ENCODE measurements around the gene ENOX1.

The ENOX1 gene

DNA sequence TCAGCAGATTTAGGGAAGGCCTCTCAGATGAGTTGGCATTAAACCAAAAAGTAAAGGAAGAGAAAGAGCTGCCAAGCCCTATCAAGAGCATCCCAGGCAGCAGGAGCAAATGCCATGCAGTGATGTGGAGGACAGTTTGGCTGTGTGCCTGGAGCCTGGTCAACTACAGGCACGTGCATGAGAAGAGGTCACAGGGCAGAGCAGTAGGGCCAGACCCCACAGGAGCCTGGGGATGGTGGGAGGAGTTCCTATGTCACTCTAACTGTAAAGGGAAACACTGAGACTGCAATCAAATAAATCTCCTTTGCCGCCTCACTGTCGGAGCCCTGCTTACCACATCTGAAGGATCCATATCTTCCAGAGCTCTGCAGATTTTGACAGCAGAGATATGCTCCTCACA lies 240.5 kb downstream of the ENOX1 start:
- no peak for DNase-seq (ENCODE audit: low read depth in 2 of 2)

DNA sequence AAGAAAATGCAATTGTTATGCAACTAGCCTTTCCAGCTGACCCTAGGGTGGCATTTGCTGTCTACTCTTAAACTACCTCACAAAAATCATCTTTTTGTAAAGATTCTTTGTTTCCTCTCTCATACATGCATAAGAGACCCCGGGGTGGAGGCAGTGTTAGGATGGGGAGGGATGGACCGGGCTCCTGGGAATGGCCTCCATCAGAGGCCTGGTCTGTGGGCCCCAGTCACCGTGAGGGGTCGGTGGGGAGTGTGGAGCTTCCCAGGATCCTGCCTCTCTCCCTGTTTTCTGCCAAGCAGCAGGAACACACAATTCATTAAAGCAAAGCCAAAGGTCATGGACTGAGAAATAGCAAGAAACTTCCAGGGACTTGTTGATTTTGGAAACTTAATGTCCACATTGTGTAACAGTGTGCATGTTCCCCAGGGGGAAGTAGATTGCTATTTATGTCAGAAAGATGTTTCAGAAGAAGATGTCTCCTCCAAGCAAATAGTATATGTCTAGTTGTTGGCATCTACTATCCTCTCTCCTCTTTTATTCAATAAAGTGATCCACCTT lies 241.4 kb downstream of the ENOX1 start:
- DNase-seq (ENCODE audit: low read depth in 2 of 2), result no peak

DNA sequence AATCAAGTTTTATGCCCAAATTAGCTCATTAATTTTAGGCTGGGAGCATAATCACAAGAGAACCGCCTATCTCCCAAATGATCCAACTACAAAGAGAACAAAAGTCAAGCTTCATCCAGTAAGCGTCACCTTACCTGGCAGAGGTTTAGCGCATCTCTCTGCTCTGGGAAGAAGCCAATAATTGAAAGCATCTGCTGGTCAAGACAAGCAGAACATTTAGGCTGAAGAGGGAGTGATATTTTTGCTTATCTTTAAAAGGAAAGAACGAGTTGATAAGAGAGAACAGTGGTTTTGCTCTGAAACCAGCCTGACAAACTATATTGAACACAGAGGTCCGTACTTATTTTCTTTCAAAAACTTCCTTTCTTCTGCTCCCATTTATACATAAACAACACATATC lies 242.1 kb downstream of the ENOX1 start:
- no peak for DNase-seq (ENCODE audit: low read depth in 2 of 2)

DNA sequence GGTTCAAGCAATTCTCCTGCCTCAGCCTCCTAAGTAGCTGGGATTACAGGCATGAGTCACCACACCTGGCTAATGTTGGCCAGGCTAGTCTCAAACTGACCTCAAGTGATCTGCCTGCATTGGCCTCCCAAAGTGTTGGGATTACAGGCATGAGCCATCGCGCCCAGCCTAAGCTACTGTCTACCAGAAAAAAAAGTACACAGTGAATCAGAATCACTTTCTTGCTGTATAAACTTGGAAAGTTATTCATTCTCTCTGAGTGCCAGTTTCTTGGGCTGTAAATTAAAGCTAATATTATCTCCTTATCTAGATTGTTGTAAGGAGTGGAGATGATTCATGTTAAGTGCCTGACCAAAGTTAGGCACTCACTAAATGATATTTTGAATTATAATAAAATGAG lies 242.8 kb downstream of the ENOX1 start:
- DNase-seq (ENCODE audit: low read depth in 2 of 2), result no peak

DNA sequence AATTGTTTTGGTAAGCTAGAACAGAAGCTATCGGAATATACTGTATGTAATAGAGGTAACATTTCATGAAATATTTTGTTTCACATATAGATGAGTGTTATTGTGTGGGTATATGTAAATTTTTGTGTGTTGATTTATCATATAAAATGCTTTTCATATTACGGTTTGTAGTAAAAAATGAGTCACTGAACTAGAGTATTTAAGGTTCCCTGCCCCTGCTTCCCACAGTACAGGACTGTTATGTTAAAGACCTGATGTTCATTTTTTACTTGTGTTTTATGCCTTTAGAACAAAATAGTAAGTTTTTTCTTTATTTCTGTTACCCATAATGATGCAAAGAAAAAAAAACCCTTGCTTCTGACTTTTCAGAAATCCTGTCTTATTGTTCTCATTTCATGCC lies 243.4 kb downstream of the ENOX1 start:
- DNase-seq (ENCODE audit: low read depth in 2 of 2), result no peak

DNA sequence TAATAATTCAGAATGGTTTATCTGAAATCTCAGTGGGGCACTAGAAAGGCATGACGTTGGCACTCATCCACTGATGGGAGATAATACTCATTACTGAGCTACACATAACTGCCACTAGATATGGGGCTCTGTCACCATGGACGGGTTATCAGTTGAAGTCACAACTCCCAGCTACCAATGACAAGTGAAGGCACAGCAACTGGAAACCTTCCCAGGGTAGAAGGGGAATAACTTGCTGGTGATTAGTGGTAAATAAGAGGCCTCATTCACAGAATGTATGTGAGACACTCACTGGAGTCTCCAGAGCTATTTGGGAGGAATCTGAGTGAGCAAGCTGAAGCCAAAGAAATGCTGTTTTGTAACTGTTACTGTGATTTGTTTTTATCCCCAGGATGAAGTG lies 249.6 kb downstream of the ENOX1 start:
- no peak for DNase-seq (ENCODE audit: low read depth in 2 of 2)

DNA sequence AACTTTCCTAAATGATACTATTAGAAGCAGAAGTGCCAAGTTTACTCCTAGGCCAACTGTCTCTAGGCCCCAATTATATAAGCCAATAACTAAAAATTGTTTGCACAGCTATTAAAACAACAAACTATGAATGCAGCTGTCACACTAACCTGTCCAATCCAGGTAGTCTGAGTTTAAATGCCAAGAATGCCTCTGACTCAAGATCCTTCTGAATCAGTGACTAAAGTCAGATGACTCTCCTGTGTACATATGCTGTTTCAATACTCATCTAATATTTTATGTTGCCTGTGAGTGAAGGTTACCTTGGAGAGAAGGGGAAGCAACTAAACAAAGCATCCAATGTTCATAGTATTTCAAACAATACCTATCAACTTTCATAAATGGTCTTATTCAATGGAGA lies 257.0 kb downstream of the ENOX1 start:
- DNase-seq (ENCODE audit: low read depth in 2 of 2), result no peak

DNA sequence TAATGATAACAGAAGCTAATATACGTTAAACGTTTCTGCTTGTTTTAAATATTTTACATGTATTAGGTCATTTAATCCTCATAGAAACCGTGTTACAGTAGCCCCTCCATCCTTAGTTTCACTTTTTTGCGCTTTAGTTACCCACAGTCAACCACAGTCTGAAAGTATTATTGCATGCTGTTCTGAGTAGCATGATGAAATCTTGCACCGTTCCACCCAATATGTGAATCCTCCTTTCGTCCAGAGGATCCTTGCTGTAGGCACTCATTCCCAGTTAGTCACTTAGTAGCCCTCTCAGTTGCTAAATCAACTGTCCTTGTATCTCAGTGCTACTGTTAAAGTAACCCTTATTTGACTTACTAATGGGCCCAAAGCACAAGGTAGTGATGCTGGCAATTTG lies 257.8 kb downstream of the ENOX1 start:
- no peak for DNase-seq (ENCODE audit: low read depth in 2 of 2)

DNA sequence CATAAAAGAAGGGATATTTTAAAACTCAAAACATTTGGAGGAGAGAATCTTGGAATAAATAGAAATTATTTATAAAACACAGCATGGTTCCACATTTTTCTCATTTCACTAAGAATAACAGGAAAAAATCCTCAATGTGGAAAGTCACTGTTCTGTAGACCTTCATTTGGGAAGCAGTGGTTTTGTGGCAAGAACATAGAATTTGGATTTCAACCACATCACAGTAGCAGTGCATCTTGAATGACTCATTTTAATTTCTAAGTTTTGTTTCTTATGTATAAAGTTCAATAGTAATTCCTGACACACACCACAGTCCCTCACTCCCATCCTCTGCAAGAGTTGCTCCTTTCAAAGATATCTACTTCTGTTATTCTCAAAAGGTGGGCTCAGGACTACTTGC lies 264.0 kb downstream of the ENOX1 start:
- no peak for DNase-seq (ENCODE audit: low read depth in 2 of 2)

DNA sequence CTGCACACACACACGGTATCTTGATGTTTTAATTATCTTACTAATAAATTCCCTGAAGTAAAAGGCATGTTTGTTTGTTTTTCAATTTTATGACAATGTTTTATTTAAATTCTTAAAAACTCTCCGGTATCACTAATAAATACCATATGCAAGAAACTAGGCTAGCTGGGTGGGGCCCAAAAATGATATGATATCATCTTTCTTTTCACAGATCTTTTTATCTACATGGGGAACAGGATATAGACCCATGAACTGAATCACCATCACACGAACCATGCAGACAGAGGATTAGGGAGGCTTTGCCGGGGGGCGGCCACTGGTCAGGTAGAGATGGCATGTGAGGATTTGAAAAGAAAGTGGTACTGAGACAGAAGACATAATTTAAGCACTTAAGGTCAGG lies 266.4 kb downstream of the ENOX1 start:
- DNase-seq (ENCODE audit: low read depth in 2 of 2), result no peak

DNA sequence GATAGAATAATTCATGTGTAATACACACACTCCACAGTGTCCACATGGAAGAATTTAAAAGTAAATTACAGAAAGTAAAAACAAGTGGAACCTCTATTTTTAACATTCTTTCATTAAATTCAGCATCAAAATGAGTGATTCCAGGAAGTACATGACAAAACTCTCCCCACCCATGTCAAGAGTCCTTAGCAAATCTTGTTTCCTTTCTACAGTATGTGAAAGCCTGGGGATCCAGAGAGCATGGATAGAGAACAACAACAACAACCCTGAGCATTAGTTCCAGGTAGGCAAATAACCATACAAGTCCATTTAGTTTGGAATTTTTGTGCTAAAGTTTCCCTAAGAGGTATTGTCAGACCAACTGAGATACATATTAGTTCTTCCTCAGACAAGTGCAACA lies 267.9 kb downstream of the ENOX1 start:
- no peak for DNase-seq (ENCODE audit: low read depth in 2 of 2)

DNA sequence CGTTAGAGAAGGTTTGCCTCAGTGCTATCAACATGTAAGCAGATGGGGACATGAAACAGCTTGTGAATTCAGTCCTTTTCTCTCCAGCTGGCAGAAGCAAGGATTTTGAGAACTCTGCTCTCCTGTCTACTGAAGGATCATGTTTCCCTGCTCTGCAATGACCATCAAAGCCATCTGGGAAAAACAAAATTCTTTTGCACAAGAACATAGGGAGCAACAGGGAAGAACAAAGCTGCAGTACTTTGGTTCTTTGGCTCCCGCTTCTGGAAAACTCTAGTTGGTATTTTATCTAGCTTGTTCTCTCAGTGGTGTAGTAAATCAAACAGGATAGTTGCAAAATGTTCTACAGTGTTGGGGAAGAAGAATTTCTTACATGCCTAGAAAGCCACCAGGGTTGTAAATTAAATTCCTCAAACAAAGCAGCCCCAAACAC lies 270.4 kb downstream of the ENOX1 start:
- DNase-seq (ENCODE audit: low read depth in 2 of 2), result no peak

DNA sequence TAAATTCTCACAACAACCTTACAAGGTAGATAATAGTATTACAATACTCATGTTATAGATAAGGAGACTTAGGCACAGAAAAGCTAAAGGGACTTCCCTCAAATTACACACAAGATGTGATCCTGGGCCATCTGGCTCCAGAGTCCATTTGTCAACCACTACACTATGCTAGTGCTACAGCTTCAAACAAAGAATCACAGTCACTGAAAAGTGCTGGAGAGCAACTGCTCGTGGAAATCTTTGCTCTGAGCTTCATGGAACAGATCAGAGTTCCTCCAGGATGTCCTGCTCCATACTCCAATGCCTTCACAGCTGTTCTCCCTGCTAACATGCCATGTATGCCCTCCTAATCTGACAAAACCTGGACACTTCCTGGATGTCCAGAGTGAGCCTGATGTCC lies 271.2 kb downstream of the ENOX1 start:
- DNase-seq (ENCODE audit: low read depth in 2 of 2), result no peak

DNA sequence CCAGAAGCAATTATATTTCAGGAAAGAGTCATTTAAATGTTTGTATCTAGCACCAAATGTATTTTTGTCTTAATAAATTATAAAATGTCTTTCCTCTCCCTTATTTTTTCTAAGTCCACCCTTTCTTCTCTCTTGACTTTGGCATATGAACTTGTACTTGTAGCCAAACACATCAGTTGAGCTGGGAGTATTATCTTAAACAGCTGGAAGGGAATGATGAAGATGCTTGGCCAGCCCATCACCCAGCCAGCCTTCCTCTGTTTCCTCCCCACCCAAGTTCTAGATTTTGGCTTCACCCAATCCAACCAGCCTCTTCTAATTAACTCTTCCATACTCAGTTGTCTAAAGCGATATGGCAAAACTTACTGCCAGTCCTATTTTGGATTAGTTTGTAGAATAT lies 272.5 kb downstream of the ENOX1 start:
- DNase-seq (ENCODE audit: low read depth in 2 of 2), result no peak

DNA sequence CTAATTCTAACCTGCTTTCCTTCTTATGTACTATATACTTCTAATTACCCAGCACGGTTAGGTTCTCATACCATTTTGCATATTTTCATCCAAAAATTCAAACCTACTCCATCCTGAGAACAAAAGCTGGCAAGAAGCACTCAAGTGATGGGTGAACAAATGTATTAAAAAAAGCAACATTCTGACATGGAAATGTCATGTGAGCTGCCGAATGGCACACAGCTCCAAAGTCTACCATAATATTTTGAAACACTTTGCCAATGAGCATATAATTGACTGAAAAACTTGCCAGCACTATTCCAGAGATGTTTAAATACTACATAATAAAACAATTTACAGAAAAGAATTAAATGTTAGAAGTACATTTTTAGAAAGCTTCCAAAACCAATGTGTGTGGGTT lies 274.6 kb downstream of the ENOX1 start:
- no peak for DNase-seq (ENCODE audit: low read depth in 2 of 2)

DNA sequence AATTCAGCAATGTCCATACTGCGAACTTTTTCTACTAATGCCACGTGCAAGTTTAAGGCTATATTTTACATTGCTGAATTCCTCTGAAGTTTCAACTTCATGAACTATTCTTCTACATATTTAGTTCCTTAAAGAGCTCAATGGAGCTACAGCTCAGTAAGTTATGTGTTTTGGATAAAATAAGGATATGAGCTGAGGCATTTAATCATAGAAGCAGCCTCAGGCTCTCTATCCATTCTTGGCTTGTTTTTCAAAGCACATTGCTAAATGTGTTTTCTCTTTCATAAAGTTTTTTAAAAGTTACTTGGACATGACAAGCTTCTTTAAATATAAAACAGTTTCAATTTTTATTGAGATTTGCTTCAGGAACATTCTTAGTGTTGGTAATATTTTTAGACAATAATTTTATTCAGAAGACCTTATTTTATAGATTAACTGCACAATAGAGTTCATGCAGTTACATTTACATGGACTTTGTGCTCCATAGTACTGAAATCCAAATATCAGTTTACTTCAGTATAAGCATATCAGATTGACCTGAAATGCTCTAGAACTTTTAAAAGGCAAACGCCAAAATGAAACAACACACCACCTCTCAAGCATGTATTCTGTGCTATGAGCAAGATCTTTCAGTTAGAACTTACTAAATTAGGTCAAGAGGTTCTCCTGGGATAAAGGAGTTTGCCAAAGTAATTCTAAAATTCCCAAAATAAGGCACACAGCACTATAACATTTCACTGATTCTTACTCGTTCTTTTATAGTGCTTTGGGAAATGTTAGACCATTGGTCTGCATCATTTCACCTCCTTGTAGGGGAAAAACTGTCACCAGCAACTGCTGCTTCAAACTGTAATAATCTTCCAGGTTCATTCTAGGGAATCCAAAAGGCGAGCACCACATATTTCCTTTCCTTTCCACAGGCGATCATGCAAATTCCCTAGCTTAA lies 275.5 kb downstream of the ENOX1 start:
- DNase-seq (ENCODE audit: low read depth in 2 of 2), result no peak

DNA sequence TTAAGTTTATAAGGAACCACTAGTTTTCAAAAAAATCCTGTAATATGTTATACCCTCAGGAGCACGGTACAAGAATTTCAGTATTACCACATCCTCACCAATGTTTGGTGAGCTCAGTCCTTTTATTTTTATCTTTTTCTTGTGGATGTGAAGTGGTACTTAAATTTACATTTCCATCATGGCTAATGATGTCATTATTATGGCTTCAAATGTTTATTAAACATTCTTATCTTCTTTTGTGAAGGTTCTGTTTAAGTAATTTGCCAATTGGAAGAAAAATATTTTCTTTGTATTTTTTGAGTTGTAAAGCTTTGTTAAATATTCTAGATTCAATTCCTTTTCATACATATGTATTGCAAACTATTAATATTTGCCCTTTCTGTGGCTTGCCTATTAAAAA lies 291.0 kb downstream of the ENOX1 start:
- DNase-seq (ENCODE audit: low read depth in 2 of 2), result no peak

DNA sequence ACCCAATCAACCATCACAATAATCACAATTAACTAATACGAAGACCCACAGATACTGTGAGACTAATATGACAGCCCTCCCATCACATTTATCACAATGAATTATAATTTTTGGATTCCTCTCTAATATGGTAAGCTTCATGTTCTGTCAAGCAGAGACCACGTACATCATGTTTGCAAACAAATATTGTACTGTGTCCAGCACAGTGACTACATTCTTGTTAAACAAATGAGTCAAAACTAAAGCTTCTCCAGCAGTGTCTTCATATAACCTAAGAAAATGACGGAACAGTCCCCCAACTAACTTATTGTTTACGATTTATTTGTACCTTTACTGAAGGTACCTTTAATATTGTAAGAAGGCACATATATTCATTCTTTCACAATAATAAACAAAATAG lies 292.6 kb downstream of the ENOX1 start:
- no peak for DNase-seq (ENCODE audit: low read depth in 2 of 2)

DNA sequence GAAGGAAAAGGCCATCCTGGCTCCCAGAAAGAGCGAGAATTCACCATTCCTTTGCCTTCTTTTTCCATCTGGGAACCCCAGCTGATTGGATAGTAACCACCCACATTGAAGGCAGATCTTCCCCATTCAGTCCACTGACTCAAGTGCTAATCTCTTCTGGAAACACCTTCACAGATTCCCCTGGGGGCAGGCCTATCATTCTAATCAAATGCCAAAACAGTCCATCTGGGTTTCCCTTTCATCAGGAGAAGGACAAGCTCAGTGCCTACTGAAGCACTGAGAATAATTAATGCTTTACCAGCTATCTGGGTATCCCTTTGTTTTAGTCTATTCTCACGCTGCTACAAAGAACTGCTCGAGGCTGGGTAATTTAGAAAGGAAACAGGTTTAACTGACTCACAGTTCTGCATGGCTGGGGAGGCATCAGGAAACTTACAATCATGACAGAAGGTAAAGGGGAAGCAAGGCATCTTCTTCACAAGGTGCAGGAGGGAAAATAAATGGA lies 293.2 kb downstream of the ENOX1 start:
- DNase-seq (ENCODE audit: low read depth in 2 of 2), result no peak

DNA sequence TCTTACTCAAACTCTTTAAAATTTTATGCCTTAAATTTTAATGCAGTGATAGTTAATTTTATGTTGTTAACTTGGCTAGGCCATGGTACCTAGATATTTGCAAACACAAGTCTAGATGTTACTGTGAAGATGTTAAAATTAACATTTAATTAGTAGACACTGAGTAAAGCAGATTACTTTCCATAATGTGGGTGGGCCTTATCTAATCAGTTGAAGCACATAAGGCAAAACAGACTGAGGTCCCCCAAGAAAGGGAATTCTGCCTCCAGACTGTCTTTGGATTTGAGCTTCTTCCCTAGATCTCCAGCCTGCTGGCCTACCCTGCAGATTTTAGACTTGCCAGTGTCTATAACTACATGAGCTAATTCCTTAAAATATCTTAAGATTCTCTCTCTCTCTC lies 294.0 kb downstream of the ENOX1 start:
- no peak for DNase-seq (ENCODE audit: low read depth in 2 of 2)

DNA sequence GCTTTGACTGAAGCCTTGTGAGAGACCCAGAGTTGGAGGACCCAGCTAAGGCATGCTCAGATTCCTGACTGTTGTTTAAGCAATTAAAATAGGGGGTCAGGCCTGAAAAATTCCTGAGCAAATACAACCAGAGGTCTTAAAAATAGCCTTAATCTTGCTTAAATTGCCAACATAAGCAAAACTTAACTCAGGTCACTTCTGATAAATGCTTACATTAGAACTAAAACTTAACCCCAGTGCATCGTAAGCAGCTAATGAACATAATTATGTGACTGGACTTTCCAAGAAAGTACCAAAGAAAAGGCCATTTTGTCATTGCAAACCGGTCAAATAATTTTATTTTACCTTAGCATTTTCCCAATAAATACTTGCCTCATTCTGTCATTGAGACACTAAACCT lies 294.5 kb downstream of the ENOX1 start:
- DNase-seq (ENCODE audit: low read depth in 2 of 2), result no peak

DNA sequence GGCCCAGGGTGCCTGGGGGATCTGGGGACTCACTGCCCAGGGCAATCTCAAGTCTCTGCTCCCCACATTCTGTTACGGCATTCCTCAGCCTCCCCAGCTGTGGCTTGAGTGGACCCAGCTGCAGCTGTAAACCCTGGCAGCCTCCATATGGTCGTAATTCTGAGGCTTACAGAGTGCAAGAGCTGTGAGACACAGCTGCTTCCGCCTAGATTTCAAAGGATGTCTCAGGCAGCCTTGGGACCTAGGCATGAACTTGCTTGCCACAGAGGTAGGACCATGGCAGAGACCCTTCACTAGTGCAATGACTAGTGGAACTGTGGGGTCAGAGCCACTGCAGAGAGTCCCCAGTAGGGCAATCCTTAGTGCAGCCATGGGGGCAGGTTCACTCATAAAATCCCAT lies 297.5 kb downstream of the ENOX1 start:
- DNase-seq (ENCODE audit: low read depth in 2 of 2), result no peak

DNA sequence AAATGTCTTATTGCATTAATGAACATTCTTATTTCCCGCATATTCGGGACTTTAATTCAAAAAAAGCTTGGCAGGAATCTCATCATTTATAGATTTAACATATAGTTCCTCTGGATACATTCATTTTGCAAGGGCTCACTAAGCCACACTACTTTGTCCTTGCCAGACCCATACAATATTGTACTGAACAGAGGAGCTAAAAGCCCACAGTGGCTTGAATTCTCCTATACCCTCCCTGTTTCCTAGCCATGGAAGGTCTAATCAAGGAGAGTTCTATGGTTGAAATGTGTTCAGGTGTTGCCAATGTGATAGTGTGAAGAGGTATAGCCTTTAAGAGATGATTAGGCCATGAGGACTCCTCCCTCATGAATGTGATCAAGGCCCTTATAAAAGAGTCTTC lies 298.9 kb downstream of the ENOX1 start:
- DNase-seq (ENCODE audit: low read depth in 2 of 2), result no peak

Data from stimulated activated CD8-positive, alpha-beta memory T cell treated with anti-CD3 and anti-CD28 coated beads, Interleukin-2, amount 100 ng/mL, for 1 hour (primary cell).